ENCODE data around the gene DLGAP1.

DNA sequence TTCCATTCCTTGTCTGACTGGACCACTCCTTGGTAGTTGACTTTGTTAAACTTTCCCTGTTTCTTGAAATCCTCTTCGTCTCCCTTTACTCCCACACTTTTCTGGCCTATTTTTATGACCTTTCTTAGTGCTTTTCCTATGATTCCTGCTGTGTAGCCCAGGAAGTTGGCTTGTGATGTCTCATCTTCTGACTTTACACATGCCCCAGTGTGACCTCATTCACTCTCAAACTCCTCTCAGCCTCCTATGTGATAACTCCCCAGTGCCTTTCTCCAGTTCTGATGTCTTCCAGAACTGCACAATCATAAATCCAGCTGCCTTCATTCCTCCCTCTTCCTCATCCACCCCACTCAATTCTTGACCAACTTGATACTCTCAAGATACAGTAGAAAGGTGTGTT lies 597.6 kb downstream of the DLGAP1 start:
- TF ChIP-seq POLR2A (IDR thresholded peaks at IDR 0.05; ENCODE audit: low read length) (no peak), GATA1 (IDR thresholded peaks at IDR 0.05; ENCODE audit: low read depth, low read length) (no peak)

Measured in erythroblast (primary cell).